ENCODE data around the gene AKAP8.

DNA sequence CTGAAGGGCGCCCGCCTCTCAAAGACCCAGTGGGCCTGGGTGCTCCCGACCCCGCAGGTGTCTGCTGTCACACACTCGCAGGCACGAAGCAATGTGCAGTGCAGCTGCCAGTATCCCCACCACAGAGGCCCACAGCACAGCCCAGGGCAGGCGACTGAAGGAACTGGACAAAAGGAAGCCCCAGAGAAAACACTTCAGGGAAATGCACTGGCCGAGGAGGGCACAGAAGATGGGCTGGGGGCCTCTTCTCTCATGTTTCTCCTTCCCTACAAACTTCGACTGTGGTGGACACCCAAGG lies 10.0 kb downstream of the AKAP8 start:
- TF ChIP-seq ZNF274 (IDR thresholded peaks at IDR 0.05; ENCODE audit: low read depth, low read length) (no peak), YY1 (IDR thresholded peaks at IDR 0.05; ENCODE audit: insufficient read depth, insufficient read length) (no peak)

Data from NT2/D1 (cell line).